ENCODE data around the gene CACNA1C. TPM values are rescaled to one million over a fixed set of nuclear protein-coding genes. Genes with fewer than 3 reads are reported as not detected.

CACNA1C gene
- total RNA-seq, 1 donor = 16.6 TPM

- TF ChIP-seq, protein P1, sequence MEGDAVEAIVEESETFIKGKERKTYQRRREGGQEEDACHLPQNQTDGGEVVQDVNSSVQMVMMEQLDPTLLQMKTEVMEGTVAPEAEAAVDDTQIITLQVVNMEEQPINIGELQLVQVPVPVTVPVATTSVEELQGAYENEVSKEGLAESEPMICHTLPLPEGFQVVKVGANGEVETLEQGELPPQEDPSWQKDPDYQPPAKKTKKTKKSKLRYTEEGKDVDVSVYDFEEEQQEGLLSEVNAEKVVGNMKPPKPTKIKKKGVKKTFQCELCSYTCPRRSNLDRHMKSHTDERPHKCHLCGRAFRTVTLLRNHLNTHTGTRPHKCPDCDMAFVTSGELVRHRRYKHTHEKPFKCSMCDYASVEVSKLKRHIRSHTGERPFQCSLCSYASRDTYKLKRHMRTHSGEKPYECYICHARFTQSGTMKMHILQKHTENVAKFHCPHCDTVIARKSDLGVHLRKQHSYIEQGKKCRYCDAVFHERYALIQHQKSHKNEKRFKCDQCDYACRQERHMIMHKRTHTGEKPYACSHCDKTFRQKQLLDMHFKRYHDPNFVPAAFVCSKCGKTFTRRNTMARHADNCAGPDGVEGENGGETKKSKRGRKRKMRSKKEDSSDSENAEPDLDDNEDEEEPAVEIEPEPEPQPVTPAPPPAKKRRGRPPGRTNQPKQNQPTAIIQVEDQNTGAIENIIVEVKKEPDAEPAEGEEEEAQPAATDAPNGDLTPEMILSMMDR (IDR thresholded peaks at IDR 0.05; ENCODE audit: insufficient read depth, low read length) = no peak
- no peak for DNase-seq (ENCODE audit: low read depth)
- no peak overlapping the region for H3K4me3 ChIP-seq (ENCODE audit: low read depth, low read length)
Measured at GRCh38 chr12:2389079-2389790, 336.4 kb downstream of the CACNA1C start.

DNA sequence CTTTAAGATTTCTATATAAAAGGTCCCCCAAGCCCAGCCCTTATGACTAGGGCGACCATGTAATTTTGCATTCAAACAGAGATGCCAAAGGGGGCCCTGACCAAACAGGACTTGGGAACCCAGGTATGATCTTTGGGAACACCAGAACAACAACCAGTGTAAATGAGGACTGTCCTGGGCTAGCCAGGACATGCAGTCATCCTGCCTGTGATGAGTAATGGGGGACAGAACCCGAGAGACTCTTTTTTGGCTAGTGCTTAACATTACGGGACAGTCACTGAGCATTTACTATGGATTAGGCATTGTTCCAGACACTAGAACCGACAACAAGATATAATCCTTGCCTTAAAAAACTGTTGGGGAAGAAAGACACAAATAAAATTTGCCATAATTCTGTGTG is 337.3 kb downstream of the CACNA1C start:
- no peak overlapping the region for H3K4me3 ChIP-seq (ENCODE audit: low read depth, low read length)
- DNase-seq (ENCODE audit: low read depth) = no peak
- TF ChIP-seq, protein P1 (IDR thresholded peaks at IDR 0.05; ENCODE audit: insufficient read depth, low read length) = no peak

DNA sequence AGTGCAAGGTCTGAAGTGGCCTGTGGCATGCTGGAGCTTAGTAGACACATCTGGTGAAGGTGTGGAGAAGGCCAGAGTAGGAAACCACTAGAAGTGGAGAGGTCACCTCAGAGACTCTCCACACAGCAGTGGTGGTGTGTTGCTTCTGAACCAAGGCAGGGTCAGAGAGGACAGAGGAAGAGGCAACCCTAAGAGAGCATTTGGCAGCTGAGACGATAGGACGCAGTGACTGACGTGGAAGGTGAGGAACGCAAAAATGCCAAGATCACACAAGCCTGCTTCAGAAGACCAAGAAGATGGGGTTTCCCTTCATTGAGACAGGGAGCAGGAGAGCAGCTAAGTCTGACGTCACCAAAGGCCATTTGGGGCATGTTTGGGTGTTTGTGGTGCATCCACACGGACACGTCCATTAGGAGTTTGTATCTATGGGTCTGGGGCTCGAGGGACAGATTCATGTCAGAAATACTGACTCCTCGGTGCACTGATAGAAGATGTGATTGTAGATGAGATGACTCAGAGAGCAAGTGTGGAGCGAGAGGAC is 338.1 kb downstream of the CACNA1C start:
- no peak overlapping the region for H3K4me3 ChIP-seq (ENCODE audit: low read depth, low read length)
- TF ChIP-seq, protein P1 (IDR thresholded peaks at IDR 0.05; ENCODE audit: insufficient read depth, low read length) = no peak
- DNase-seq (ENCODE audit: low read depth) = no peak

GRCh38 chr12:2391740-2392331 is 339.0 kb downstream of the CACNA1C start:
- no peak overlapping the region for H3K4me3 ChIP-seq (ENCODE audit: low read depth, low read length)
- TF ChIP-seq, protein P1 (IDR thresholded peaks at IDR 0.05; ENCODE audit: insufficient read depth, low read length) = no peak
- DNase-seq (ENCODE audit: low read depth) = no peak

DNA sequence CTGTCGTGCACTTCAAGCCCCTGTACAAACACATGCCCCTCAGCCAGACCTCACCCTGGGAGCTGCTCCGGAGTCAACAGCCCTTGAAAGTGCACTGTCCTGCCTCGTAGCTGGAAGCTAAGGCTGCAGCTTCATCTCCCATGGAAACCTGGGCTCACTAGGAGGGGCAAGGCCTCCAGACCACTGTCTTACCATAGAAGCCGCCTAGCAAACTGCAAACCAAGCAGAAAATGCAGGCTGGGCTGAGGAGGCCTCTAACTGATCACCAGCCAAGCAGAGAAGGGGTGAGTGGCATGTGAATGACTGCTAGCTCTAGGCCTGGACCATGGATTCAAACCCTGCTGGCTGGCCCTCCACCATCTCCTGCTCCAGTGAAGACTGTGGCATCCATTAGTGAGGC is 340.2 kb downstream of the CACNA1C start:
- DNase-seq (ENCODE audit: low read depth) = no peak
- TF ChIP-seq, protein P1 (IDR thresholded peaks at IDR 0.05; ENCODE audit: insufficient read depth, low read length) = no peak
- H3K4me3 ChIP-seq (ENCODE audit: low read depth, low read length) = no peak overlapping the region

- no peak overlapping the region for H3K4me3 ChIP-seq (ENCODE audit: low read depth, low read length)
- peak; percentile 26 for DNase-seq (ENCODE audit: low read depth)
- TF ChIP-seq, protein P1 (IDR thresholded peaks at IDR 0.05; ENCODE audit: insufficient read depth, low read length) = no peak
Measured at GRCh38 chr12:2393996-2394395, 341.2 kb downstream of the CACNA1C start.

Data from fibroblast of the aortic adventitia (primary cell).